Tibial nerve (tissue), 4 donors: ENCODE data around the gene TBXAS1. TPM values are rescaled to one million over a fixed set of nuclear protein-coding genes. Genes with fewer than 3 reads are reported as not detected.

Source experiments
- DNase-seq, 2 donors: peaks; one replicate each; pipeline ENCODE4 v3.0.0-alpha.2; 2019; ENCODE audit warnings: low spot score in 2 of 2
- H3K27ac ChIP-seq, 4 donors: fragments of 200-600 bp; sonication (generic) in 3 of 4; one replicate each; pipeline ENCODE4 v1.5.1; 2017 to 2019; ENCODE audit warnings: mild to moderate bottlenecking in 1 of 4
- H3K27me3 ChIP-seq, 2 donors: fragments of 200-600 bp; sonication (generic) in 1 of 2; one replicate each; pipeline versions ENCODE4 v1.5.1 to v1.6.0; 2017 to 2019
- H3K36me3 ChIP-seq, 3 donors: fragments of 200-600 bp; sonication (generic); one replicate each; pipeline ENCODE4 v1.5.1; 2018 to 2019
- H3K4me1 ChIP-seq, 4 donors: fragments of 200-600 bp; sonication (generic) in 3 of 4; one replicate each; pipeline ENCODE4 v1.5.1; 2017 to 2019
- H3K4me3 ChIP-seq, 4 donors: fragments of 200-600 bp; sonication (generic) in 3 of 4; one replicate each; pipeline ENCODE4 v1.5.1; 2017 to 2019; ENCODE audit warnings: mild to moderate bottlenecking in 1 of 4, moderate library complexity in 1 of 4
- H3K9me3 ChIP-seq, 4 donors: fragments of 200-600 bp; sonication (generic) in 3 of 4; one replicate each; pipeline ENCODE4 v1.5.1; 2017 to 2019
- EP300 ChIP-seq, 2 donors: sonication (generic); formaldehyde crosslinking; IDR thresholded peaks; one replicate each; pipeline ENCODE4 v1.6.1; 2017; ENCODE audit warnings: antibody characterized with exemption in 2 of 2, mild to moderate bottlenecking in 1 of 2
- POLR2A ChIP-seq, 2 donors: fragments of 450-650 bp; IDR thresholded peaks; one replicate each; pipeline ENCODE4 v1.6.1; 2017; ENCODE audit warnings: antibody characterized with exemption in 2 of 2, mild to moderate bottlenecking in 2 of 2, moderate library complexity in 2 of 2
- WGBS, 2 donors: methylation state at CpG; one replicate each; pipeline ENCODE4 v1.1.5; 2018; 5-methylcytosine and 5-hydroxymethylcytosine counted together
- total RNA-seq, 4 donors: library from RNA; depleted of rRNA; stranded (reverse); fragments of >200 nt; gene quantifications; one replicate each; pipeline ENCODE4 v1.1.0, GENCODE V29; 2016
- TF ChIP-seq, protein P1 (sequence below), 5 experiments: fragments of 200-600 bp in 3 of 5; fragments of 450-650 bp in 2 of 5; sonication (generic) in 3 of 5; IDR thresholded peaks; one replicate each; pipeline ENCODE4 v1.5.1; 2016 to 2019; ENCODE audit warnings: antibody characterized with exemption in 5 of 5, mild to moderate bottlenecking in 3 of 5, moderate library complexity in 2 of 5

The TBXAS1 gene
- total RNA-seq, 4 donors from 2014 or later: 19.0 to 80.4 (median 30.5) TPM

DNA sequence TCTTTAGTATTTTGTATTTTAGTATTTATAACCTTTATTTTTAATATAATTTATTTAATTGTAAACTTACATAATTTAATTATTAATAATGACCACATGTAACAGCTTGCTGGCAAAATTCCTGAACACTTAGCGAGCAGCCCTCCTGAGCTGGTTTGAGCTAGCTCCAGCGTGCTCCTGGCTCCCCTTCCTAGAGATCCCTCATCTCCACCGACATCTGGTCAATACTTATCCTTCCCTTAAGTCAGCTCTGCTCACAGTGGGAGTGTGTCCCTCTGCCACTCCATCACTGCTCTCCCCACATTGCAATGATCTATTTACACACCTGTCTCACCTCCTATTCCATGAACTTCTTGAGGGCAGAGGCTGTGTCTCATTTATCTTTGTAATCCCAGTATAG lies 20.6 kb upstream of the TBXAS1 start:
- H3K4me3 ChIP-seq: no peak overlapping the region
- no peaks in the 10 kb centered on the region for H3K27me3 ChIP-seq
- no peak for DNase-seq
- no peak overlapping the region for H3K27ac ChIP-seq
- H3K36me3 ChIP-seq: no peaks in the 10 kb centered on the region
- WGBS, 2 donors: 81 to 82% methylated on average over 3 of the region's 3 CpGs
- H3K4me1 ChIP-seq: no peaks in the 10 kb centered on the region
- H3K9me3 ChIP-seq: no peaks in the 10 kb centered on the region
- no peak for TF ChIP-seq EP300 (IDR thresholded peaks at IDR 0.05)
- TF ChIP-seq POLR2A (IDR thresholded peaks at IDR 0.05): no peak
- TF ChIP-seq, protein P1, sequence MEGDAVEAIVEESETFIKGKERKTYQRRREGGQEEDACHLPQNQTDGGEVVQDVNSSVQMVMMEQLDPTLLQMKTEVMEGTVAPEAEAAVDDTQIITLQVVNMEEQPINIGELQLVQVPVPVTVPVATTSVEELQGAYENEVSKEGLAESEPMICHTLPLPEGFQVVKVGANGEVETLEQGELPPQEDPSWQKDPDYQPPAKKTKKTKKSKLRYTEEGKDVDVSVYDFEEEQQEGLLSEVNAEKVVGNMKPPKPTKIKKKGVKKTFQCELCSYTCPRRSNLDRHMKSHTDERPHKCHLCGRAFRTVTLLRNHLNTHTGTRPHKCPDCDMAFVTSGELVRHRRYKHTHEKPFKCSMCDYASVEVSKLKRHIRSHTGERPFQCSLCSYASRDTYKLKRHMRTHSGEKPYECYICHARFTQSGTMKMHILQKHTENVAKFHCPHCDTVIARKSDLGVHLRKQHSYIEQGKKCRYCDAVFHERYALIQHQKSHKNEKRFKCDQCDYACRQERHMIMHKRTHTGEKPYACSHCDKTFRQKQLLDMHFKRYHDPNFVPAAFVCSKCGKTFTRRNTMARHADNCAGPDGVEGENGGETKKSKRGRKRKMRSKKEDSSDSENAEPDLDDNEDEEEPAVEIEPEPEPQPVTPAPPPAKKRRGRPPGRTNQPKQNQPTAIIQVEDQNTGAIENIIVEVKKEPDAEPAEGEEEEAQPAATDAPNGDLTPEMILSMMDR (IDR thresholded peaks at IDR 0.05): no peak

DNA sequence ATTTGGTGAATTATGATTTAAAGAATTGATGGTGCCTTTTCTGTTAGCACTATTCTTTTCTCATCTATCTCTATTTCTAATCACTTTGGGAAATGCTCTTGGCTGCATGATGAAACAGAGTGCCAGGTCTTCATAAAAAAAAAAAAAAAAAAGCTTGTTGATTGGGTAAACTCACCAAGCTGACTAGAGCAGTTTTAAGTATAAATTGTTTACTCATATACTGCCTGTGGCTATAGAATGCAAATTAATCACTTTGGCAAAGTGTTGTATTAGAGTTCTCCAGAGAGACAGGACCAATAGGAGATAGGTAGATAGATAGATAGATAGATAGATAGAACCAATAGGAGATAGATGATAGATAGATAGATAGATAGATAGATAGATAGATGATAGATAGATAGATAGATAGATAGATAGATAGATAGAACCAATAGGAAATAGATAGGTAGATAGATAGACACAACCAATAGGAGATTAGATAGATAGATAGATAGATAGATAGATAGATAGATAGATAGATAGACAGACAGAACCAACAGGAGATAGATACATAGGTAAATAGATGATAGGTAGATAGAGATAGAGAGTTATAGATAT lies 20.1 kb upstream of the TBXAS1 start:
- no peaks in the 10 kb centered on the region for H3K27me3 ChIP-seq
- no peak for DNase-seq
- H3K27ac ChIP-seq: no peak overlapping the region
- no peak overlapping the region for H3K4me3 ChIP-seq
- no peaks in the 10 kb centered on the region for H3K4me1 ChIP-seq
- TF ChIP-seq POLR2A (IDR thresholded peaks at IDR 0.05) (no peak), EP300 (IDR thresholded peaks at IDR 0.05) (no peak)
- TF ChIP-seq, protein P1 (IDR thresholded peaks at IDR 0.05): no peak
- H3K36me3 ChIP-seq: no peaks in the 10 kb centered on the region
- H3K9me3 ChIP-seq: no peaks in the 10 kb centered on the region

DNA sequence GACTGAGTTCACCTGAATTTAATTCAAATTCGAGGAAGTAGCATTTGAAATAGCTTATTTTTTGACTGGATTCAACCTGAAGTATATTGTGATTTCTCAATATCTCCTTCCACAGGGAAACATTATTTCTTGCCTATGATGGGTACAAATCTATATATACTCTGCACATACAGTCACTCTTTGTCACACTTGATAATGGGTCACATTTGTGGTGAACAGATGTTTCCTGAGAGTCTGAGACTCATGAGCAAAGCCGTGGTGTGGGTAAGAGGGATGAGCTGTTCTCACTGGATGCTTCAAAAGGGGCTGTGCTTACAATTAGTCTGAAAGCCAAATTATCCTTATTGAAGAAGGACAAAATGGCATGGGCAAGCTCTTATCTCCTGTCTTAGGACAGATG lies 18.0 kb upstream of the TBXAS1 start:
- no peak overlapping the region for H3K4me3 ChIP-seq
- 52 to 63% methylated on average over 2 of the region's 2 CpGs for WGBS, 2 donors
- no peaks in the 10 kb centered on the region for H3K36me3 ChIP-seq
- H3K27me3 ChIP-seq: no peaks in the 10 kb centered on the region
- no peaks in the 10 kb centered on the region for H3K4me1 ChIP-seq
- no peaks in the 10 kb centered on the region for H3K9me3 ChIP-seq
- H3K27ac ChIP-seq: no peak overlapping the region
- DNase-seq: no peak
- no peak for TF ChIP-seq POLR2A (IDR thresholded peaks at IDR 0.05)
- TF ChIP-seq, protein P1 (IDR thresholded peaks at IDR 0.05): no peak
- no peak for TF ChIP-seq EP300 (IDR thresholded peaks at IDR 0.05)

DNA sequence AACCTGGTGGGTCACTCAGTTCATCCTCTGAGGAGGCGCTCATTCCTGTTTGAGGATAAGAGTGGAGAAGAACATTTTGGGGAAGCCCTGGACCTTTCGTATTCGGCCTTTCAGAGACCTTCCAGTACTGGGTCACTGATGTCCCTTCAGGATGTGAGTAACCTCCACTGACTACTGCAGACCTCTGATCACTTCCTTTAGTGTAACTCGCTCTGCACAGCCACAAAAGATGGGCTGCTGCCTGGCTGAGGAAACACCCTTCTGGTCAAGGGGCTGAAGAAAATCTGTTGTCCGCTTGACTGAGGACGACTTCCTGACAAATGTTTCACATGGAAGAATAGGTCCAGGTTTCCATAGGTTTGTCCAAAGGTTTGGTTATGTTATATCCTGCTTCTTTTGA lies 15.9 kb upstream of the TBXAS1 start:
- Histone ChIP-seq H3K4me3 (no peak overlapping the region), H3K4me1 (no peaks in the 10 kb centered on the region), H3K27me3 (no peaks in the 10 kb centered on the region), H3K9me3 (peaks cover 0 to 9% (median 0%) of the 10 kb centered on the region in 4 donors), H3K36me3 (no peaks in the 10 kb centered on the region), H3K27ac (no peak overlapping the region)
- TF ChIP-seq EP300 (IDR thresholded peaks at IDR 0.05) (no peak), POLR2A (IDR thresholded peaks at IDR 0.05) (no peak)
- TF ChIP-seq, protein P1 (IDR thresholded peaks at IDR 0.05): no peak
- DNase-seq: no peak
- WGBS, 2 donors: 88 to 89% methylated on average over 6 of the region's 6 CpGs

DNA sequence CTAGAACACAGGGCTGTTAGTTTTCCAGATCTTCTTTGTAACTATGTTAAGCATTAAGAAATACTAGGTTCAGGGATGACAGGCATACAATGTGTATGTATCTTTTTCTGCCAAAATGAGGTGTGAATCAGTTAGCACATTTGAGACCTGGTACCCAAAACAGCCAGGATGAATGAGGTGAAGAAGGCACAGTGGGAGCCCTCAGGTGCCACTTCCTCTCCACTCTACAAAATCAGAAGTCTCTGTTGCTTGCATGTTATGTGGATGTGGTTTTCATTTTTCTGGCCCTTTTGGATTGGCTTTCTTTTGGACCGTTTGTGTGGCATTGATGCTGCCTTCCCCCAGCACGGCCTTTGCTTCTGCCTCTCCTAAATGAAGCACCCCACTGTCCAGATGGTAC lies 15.4 kb upstream of the TBXAS1 start:
- 82 to 83% methylated on average over 2 of the region's 2 CpGs for WGBS, 2 donors
- Histone ChIP-seq H3K27ac (no peak overlapping the region), H3K9me3 (peaks cover 0 to 9% (median 0%) of the 10 kb centered on the region in 4 donors), H3K4me3 (no peak overlapping the region), H3K36me3 (no peaks in the 10 kb centered on the region), H3K4me1 (no peaks in the 10 kb centered on the region), H3K27me3 (no peaks in the 10 kb centered on the region)
- DNase-seq: no peak
- TF ChIP-seq, protein P1 (IDR thresholded peaks at IDR 0.05): no peak
- TF ChIP-seq POLR2A (IDR thresholded peaks at IDR 0.05): no peak
